Heart left ventricle (tissue), 13 donors: ENCODE data around the gene FGF14.

Source experiments
- CTCF ChIP-seq, 12 donors: fragments of 200-600 bp; sonication (generic) in 4 of 12; IDR thresholded peaks; one replicate each; pipeline versions ENCODE4 v1.5.0 to v1.8.0; 2018 to 2022; ENCODE audit warnings: antibody characterized with exemption in 12 of 12, mild to moderate bottlenecking in 5 of 12
- POLR2A ChIP-seq, 2 donors: fragments of 450-650 bp; IDR thresholded peaks; one replicate each; pipeline ENCODE4 v1.6.1; 2017; ENCODE audit warnings: antibody characterized with exemption in 2 of 2, mild to moderate bottlenecking in 2 of 2, moderate library complexity in 2 of 2
- donor health status: ischemic (EF 13 %, LVEDD 7.1; RV severe dilation, severe dysfunction).
- donor health status: DM: no; HTN: yes; CAD: no.
- donor health status: DM: no; HTN: no; CAD: no.
- donor health status: ischemic (EF 25% LVEDD 6.9; RV normal size, moderate dysfunction).
- donor health status: ischemic (EF 25% LVEDD 5.7; RV mildly dilated, moderate dysfunction).
- donor health status: ischemic (EF 35%, LVEDD 5.7; RV mildly dilated, moderate dysfunction).
- donor health status: nonischemic (EF 11% LVEDD 7.7; RV severe dilation, severe dysfunction).
- donor health status: DM: yes; HTN: yes; CAD: no.
- donor health status: PGD.
- donor health status: ischemic (EF 29% LVEDD 5.4; RV normal size, mild dysfunction).
- donor health status: nonischemic (EF 23%, LVEDD 6.1; RV moderate dilation, normal function).

GRCh38 chr13:102311901-102312300 lies 89.9 kb downstream of the FGF14 start:
- TF ChIP-seq CTCF (IDR thresholded peaks at IDR 0.05) (no peak), POLR2A (IDR thresholded peaks at IDR 0.05) (no peak)
